Measurements from ENCODE around the gene NEBL.

GRCh38 chr10:20870834-20871233 is 26.3 kb downstream of the NEBL start:
- TF ChIP-seq CTCF (conservative IDR thresholded peaks at IDR 0.05; ENCODE audit: low read depth in 2 of 2) (no peak), POLR2AphosphoS5 (IDR thresholded peaks at IDR 0.05; ENCODE audit: low read depth) (no peak), EZH2 (IDR thresholded peaks at IDR 0.05; ENCODE audit: low read depth, unreplicated experiment) (no peak)

Measured in GM23338 (cell line).